ENCODE measurements around the gene NRG3. TPM values are rescaled to one million over a fixed set of nuclear protein-coding genes. Genes with fewer than 3 reads are reported as not detected.

Gene NRG3
- total RNA-seq, 1 experiment from 2014 or later, result 0.66 TPM

- intact Hi-C loops (cut with micrococcal nuclease; ENCODE audit: unreplicated experiment), result no loop called here
- Mint-ChIP-seq H3K27me3 (ENCODE audit: insufficient read depth, unreplicated experiment) (peaks cover 3% of the 10 kb centered on the region), H3K27ac (ENCODE audit: unreplicated experiment) (no peak overlapping the region), H3K4me3 (ENCODE audit: unreplicated experiment) (no peak overlapping the region), H3K9me3 (ENCODE audit: unreplicated experiment) (no peaks in the 10 kb centered on the region), H3K4me1 (ENCODE audit: low read depth, unreplicated experiment) (no peaks in the 10 kb centered on the region), H3K36me3 (ENCODE audit: insufficient read depth, unreplicated experiment) (no peaks in the 10 kb centered on the region)
- Histone ChIP-seq H3K9me3 (0 out of 2 replicates have a peak, but pooled peaks cover 3% of the 10 kb centered on the region), H3K27me3 (replicated peaks; ENCODE audit: control insufficient read depth, insufficient read depth, low read length) (no peaks in the 10 kb centered on the region), H3K4me3 (ENCODE audit: low read depth, low read length) (no peak overlapping the region), H3K36me3 (ENCODE audit: control insufficient read depth, insufficient read depth, low read length) (no peaks in the 10 kb centered on the region), H3K4me1 (no peaks in the 10 kb centered on the region)
- no peak for DNase-seq
- no peak for TF ChIP-seq CTCF (IDR thresholded peaks at IDR 0.05; ENCODE audit: insufficient read depth in 1 of 2, low read depth in 1 of 2, low read length in 1 of 2, severe bottlenecking in 1 of 2, unreplicated experiment in 1 of 2)
- ChIA-PET CTCF (no interaction called here), POLR2A (no interaction called here)
- no TSS peak for BruUV-seq (replicated peaks)
These were observed 26.5 kb upstream of the NRG3 start for GRCh38 chr10:81848514-81848913.

GRCh38 chr10:81848931-81849330 lies 26.1 kb upstream of the NRG3 start:
- H3K27me3 ChIP-seq (replicated peaks; ENCODE audit: control insufficient read depth, insufficient read depth, low read length), result no peaks in the 10 kb centered on the region
- H3K9me3 ChIP-seq, result 0 out of 2 replicates have a peak, but pooled peaks cover 3% of the 10 kb centered on the region
- Mint-ChIP-seq H3K27me3 (ENCODE audit: insufficient read depth, unreplicated experiment) (peaks cover 3% of the 10 kb centered on the region), H3K36me3 (ENCODE audit: insufficient read depth, unreplicated experiment) (no peaks in the 10 kb centered on the region), H3K9me3 (ENCODE audit: unreplicated experiment) (no peaks in the 10 kb centered on the region), H3K4me3 (ENCODE audit: unreplicated experiment) (no peak overlapping the region), H3K27ac (ENCODE audit: unreplicated experiment) (no peak overlapping the region), H3K4me1 (ENCODE audit: low read depth, unreplicated experiment) (no peaks in the 10 kb centered on the region)
- CTCF ChIA-PET, result no interaction called here
- intact Hi-C loops (cut with micrococcal nuclease; ENCODE audit: unreplicated experiment), result no loop called here
- DNase-seq, result no peak
- no peaks in the 10 kb centered on the region for H3K36me3 ChIP-seq (ENCODE audit: control insufficient read depth, insufficient read depth, low read length)
- no peak overlapping the region for H3K4me3 ChIP-seq (ENCODE audit: low read depth, low read length)
- BruUV-seq (replicated peaks), result no TSS peak
- H3K4me1 ChIP-seq, result no peaks in the 10 kb centered on the region
- POLR2A ChIA-PET, result no interaction called here
- no peak for TF ChIP-seq CTCF (IDR thresholded peaks at IDR 0.05; ENCODE audit: insufficient read depth in 1 of 2, low read depth in 1 of 2, low read length in 1 of 2, severe bottlenecking in 1 of 2, unreplicated experiment in 1 of 2)

DNA sequence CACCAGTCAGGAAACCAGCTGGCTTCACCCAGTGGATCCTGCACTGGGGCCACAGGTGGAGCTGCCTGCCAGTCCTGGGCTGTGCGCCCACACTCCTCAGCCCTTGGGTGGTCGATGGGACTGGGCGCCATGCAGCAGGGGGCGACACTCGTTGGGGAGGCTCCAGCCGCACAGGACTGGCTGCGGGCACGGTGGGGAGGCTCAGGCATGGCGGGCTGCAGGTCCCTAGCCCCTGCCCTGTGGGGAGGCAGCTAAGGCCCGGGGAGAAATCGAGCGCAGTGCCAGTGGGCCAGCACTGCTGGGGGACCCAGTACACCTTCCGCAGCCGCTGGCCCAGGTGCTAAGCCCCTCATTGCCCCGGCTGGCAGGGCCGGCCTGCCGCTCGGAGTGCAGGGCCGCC lies 12.4 kb upstream of the NRG3 start:
- CTCF ChIA-PET, result no interaction called here

More for the DNA sequence above, 12.4 kb upstream of the NRG3 start:
- intact Hi-C loops (cut with micrococcal nuclease; ENCODE audit: unreplicated experiment), result no loop called here
- no peaks in the 10 kb centered on the region for H3K9me3 ChIP-seq
- Mint-ChIP-seq H3K9me3 (ENCODE audit: unreplicated experiment) (no peaks in the 10 kb centered on the region), H3K36me3 (ENCODE audit: insufficient read depth, unreplicated experiment) (no peaks in the 10 kb centered on the region), H3K4me3 (ENCODE audit: unreplicated experiment) (no peak overlapping the region), H3K27ac (ENCODE audit: unreplicated experiment) (no peak overlapping the region), H3K27me3 (ENCODE audit: insufficient read depth, unreplicated experiment) (no peaks in the 10 kb centered on the region), H3K4me1 (ENCODE audit: low read depth, unreplicated experiment) (no peaks in the 10 kb centered on the region)
- no peaks in the 10 kb centered on the region for H3K36me3 ChIP-seq (ENCODE audit: control insufficient read depth, insufficient read depth, low read length)
- no TSS peak for BruUV-seq (replicated peaks)
- H3K4me3 ChIP-seq (ENCODE audit: low read depth, low read length), result no peak overlapping the region
- no peak for TF ChIP-seq CTCF (IDR thresholded peaks at IDR 0.05; ENCODE audit: insufficient read depth in 1 of 2, low read depth in 1 of 2, low read length in 1 of 2, severe bottlenecking in 1 of 2, unreplicated experiment in 1 of 2)
- H3K4me1 ChIP-seq, result no peaks in the 10 kb centered on the region
- no peaks in the 10 kb centered on the region for H3K27me3 ChIP-seq (replicated peaks; ENCODE audit: control insufficient read depth, insufficient read depth, low read length)
- POLR2A ChIA-PET, result no interaction called here
- DNase-seq, result no peak

All from Caco-2 (cell line).